ENCODE measurements around the gene FGF12. TPM values are rescaled to one million over a fixed set of nuclear protein-coding genes. Genes with fewer than 3 reads are reported as not detected.

FGF12 gene
- total RNA-seq, 1 experiment from 2014 or later = 0.07 TPM

DNA sequence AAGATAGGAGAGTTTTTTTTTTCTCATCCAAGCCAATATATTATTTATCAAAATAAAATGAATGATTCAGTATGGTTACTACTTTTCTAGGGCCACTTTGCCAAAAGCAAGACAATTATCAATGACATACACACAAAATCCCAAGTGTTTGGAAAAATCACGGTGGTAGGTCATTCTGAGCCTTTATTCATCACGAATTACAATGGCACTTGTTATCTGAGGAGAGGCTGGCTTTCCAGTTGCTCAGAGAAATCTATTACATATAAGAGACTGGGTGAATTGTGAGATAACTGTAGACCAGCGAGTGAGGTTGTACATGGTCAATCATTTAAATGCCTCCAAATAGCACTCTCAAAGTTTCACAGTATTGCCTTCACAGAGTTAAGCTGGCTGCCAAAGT, 20.4 kb upstream of the FGF12 start:
- DNase-seq (ENCODE audit: low read depth, low spot score) = no peak
- Histone ChIP-seq H3K4me3 (replicated peaks in 1 of 2; ENCODE audit: low read depth in 1 of 2, low read length in 2 of 2) (no peak overlapping the region), H3K79me2 (ENCODE audit: insufficient read depth, low read length) (no peaks in the 10 kb centered on the region), H3K36me3 (ENCODE audit: control insufficient read depth in 1 of 2, insufficient read depth in 2 of 2, low read length in 2 of 2) (no peaks in the 10 kb centered on the region), H3K4me2 (ENCODE audit: low read length) (no peak overlapping the region), H3K27ac (ENCODE audit: low read depth, low read length) (no peak overlapping the region), H2AFZ (ENCODE audit: low read depth, low read length, poor library complexity, severe bottlenecking) (no peak overlapping the region), H3K27me3 (ENCODE audit: insufficient read depth, low read length) (peaks cover 4% of the 10 kb centered on the region; the same call in 1 of the 2 replicates), H4K20me1 (ENCODE audit: insufficient read depth) (no peaks in the 10 kb centered on the region), H3K9ac (ENCODE audit: low read length) (no peak overlapping the region), H3K4me1 (ENCODE audit: control insufficient read depth in 1 of 2, insufficient read depth in 2 of 2, low read length in 2 of 2) (no peaks in the 10 kb centered on the region), H3K9me3 (ENCODE audit: control insufficient read depth in 1 of 2, insufficient read depth in 1 of 2, low read depth in 1 of 2, low read length in 2 of 2) (no peaks in the 10 kb centered on the region), H3K9me2 (ENCODE audit: insufficient read depth) (no peaks in the 10 kb centered on the region)
- TF ChIP-seq ELF1 (IDR thresholded peaks at IDR 0.05; ENCODE audit: borderline replicate concordance, low read depth) (no peak), CEBPB (IDR thresholded peaks at IDR 0.05; ENCODE audit: low read depth) (no peak), POLR2A (IDR thresholded peaks at IDR 0.05; ENCODE audit: borderline replicate concordance, extremely low read depth, insufficient read depth, insufficient read length) (no peak), ZNF274 (IDR thresholded peaks at IDR 0.05; ENCODE audit: low read depth, low read length) (no peak)
- RAD21 ChIA-PET (ENCODE audit: low non-redundant PET in 1 of 2, low total read pairs in 2 of 2, uncharacterized antibody in 2 of 2, unreplicated experiment in 2 of 2) = no interaction called here
- intact Hi-C loops (cut with micrococcal nuclease) = no loop called here
- CTCF ChIA-PET = no interaction called here
- POLR2A ChIA-PET = no interaction called here
- no peak for ATAC-seq
- no TSS peak for BruUV-seq (replicated peaks)

DNA sequence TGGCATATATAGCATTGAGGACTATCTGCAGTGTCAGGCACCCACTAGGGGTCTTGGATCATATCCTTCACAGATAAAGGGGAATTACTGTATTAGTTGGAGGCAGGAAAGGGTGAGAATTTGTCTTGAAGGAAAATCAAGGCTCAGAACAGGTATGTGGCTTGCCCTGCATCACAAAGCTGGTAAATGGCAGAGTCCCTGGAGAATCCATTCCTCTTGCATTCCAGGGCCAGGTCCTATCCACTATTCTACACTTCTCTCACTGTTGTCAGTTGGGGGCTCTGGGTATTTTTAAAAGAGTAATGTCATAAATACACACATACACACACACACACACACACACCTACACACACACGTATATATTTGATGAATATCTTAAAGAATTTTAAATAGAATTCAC, 19.8 kb upstream of the FGF12 start:
- DNase-seq (ENCODE audit: low read depth, low spot score) = no peak
- RAD21 ChIA-PET (ENCODE audit: low non-redundant PET in 1 of 2, low total read pairs in 2 of 2, uncharacterized antibody in 2 of 2, unreplicated experiment in 2 of 2) = no interaction called here
- TF ChIP-seq, protein P1, sequence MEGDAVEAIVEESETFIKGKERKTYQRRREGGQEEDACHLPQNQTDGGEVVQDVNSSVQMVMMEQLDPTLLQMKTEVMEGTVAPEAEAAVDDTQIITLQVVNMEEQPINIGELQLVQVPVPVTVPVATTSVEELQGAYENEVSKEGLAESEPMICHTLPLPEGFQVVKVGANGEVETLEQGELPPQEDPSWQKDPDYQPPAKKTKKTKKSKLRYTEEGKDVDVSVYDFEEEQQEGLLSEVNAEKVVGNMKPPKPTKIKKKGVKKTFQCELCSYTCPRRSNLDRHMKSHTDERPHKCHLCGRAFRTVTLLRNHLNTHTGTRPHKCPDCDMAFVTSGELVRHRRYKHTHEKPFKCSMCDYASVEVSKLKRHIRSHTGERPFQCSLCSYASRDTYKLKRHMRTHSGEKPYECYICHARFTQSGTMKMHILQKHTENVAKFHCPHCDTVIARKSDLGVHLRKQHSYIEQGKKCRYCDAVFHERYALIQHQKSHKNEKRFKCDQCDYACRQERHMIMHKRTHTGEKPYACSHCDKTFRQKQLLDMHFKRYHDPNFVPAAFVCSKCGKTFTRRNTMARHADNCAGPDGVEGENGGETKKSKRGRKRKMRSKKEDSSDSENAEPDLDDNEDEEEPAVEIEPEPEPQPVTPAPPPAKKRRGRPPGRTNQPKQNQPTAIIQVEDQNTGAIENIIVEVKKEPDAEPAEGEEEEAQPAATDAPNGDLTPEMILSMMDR (IDR thresholded peaks at IDR 0.05 in 2 of 3, conservative IDR thresholded peaks at IDR 0.05 in 1 of 3; ENCODE audit: borderline replicate concordance in 1 of 3, insufficient read depth in 1 of 3, low read depth in 2 of 3, low read length in 2 of 3) = no peak
- TF ChIP-seq SRF (IDR thresholded peaks at IDR 0.05; ENCODE audit: low read depth) (no peak), FOSL1 (IDR thresholded peaks at IDR 0.05; ENCODE audit: low read depth) (no peak), POLR2A (IDR thresholded peaks at IDR 0.05; ENCODE audit: borderline replicate concordance, extremely low read depth, insufficient read depth, insufficient read length) (no peak), JUND (IDR thresholded peaks at IDR 0.05) (no peak), ELF1 (IDR thresholded peaks at IDR 0.05; ENCODE audit: borderline replicate concordance, low read depth) (no peak)
- TF ChIP-seq, protein P2, sequence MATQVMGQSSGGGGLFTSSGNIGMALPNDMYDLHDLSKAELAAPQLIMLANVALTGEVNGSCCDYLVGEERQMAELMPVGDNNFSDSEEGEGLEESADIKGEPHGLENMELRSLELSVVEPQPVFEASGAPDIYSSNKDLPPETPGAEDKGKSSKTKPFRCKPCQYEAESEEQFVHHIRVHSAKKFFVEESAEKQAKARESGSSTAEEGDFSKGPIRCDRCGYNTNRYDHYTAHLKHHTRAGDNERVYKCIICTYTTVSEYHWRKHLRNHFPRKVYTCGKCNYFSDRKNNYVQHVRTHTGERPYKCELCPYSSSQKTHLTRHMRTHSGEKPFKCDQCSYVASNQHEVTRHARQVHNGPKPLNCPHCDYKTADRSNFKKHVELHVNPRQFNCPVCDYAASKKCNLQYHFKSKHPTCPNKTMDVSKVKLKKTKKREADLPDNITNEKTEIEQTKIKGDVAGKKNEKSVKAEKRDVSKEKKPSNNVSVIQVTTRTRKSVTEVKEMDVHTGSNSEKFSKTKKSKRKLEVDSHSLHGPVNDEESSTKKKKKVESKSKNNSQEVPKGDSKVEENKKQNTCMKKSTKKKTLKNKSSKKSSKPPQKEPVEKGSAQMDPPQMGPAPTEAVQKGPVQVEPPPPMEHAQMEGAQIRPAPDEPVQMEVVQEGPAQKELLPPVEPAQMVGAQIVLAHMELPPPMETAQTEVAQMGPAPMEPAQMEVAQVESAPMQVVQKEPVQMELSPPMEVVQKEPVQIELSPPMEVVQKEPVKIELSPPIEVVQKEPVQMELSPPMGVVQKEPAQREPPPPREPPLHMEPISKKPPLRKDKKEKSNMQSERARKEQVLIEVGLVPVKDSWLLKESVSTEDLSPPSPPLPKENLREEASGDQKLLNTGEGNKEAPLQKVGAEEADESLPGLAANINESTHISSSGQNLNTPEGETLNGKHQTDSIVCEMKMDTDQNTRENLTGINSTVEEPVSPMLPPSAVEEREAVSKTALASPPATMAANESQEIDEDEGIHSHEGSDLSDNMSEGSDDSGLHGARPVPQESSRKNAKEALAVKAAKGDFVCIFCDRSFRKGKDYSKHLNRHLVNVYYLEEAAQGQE (IDR thresholded peaks at IDR 0.05; ENCODE audit: low read depth) = no peak
- TF ChIP-seq, protein P3, sequence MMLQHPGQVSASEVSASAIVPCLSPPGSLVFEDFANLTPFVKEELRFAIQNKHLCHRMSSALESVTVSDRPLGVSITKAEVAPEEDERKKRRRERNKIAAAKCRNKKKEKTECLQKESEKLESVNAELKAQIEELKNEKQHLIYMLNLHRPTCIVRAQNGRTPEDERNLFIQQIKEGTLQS (IDR thresholded peaks at IDR 0.05) = no peak
- H3K27ac ChIP-seq (ENCODE audit: low read depth, low read length) = no peak overlapping the region
- H3K4me3 ChIP-seq (replicated peaks in 1 of 2; ENCODE audit: low read depth in 1 of 2, low read length in 2 of 2) = no peak overlapping the region
- no TSS peak for BruUV-seq (replicated peaks)
- no peaks in the 10 kb centered on the region for H3K36me3 ChIP-seq (ENCODE audit: control insufficient read depth in 1 of 2, insufficient read depth in 2 of 2, low read length in 2 of 2)
- no peak for ATAC-seq
- POLR2A ChIA-PET = no interaction called here
- H3K9ac ChIP-seq (ENCODE audit: low read length) = no peak overlapping the region
- intact Hi-C loops (cut with micrococcal nuclease) = no loop called here
- no peaks in the 10 kb centered on the region for H3K9me3 ChIP-seq (ENCODE audit: control insufficient read depth in 1 of 2, insufficient read depth in 1 of 2, low read depth in 1 of 2, low read length in 2 of 2)
- H3K27me3 ChIP-seq (ENCODE audit: insufficient read depth, low read length) = peaks cover 4% of the 10 kb centered on the region; the same call in 1 of the 2 replicates
- H3K4me2 ChIP-seq (ENCODE audit: low read length) = no peak overlapping the region
- H2AFZ ChIP-seq (ENCODE audit: low read depth, low read length, poor library complexity, severe bottlenecking) = no peak overlapping the region
- no peaks in the 10 kb centered on the region for H3K79me2 ChIP-seq (ENCODE audit: insufficient read depth, low read length)
- no peaks in the 10 kb centered on the region for H4K20me1 ChIP-seq (ENCODE audit: insufficient read depth)
- no peaks in the 10 kb centered on the region for H3K4me1 ChIP-seq (ENCODE audit: control insufficient read depth in 1 of 2, insufficient read depth in 2 of 2, low read length in 2 of 2)
- CTCF ChIA-PET = no interaction called here
- no peaks in the 10 kb centered on the region for H3K9me2 ChIP-seq (ENCODE audit: insufficient read depth)
